ENCODE measurements around the gene ARAP2. TPM values are rescaled to one million over a fixed set of nuclear protein-coding genes. Genes with fewer than 3 reads are reported as not detected.

ARAP2 gene
- total RNA-seq, 1 experiment from 2014 or later, result 12.0 TPM

DNA sequence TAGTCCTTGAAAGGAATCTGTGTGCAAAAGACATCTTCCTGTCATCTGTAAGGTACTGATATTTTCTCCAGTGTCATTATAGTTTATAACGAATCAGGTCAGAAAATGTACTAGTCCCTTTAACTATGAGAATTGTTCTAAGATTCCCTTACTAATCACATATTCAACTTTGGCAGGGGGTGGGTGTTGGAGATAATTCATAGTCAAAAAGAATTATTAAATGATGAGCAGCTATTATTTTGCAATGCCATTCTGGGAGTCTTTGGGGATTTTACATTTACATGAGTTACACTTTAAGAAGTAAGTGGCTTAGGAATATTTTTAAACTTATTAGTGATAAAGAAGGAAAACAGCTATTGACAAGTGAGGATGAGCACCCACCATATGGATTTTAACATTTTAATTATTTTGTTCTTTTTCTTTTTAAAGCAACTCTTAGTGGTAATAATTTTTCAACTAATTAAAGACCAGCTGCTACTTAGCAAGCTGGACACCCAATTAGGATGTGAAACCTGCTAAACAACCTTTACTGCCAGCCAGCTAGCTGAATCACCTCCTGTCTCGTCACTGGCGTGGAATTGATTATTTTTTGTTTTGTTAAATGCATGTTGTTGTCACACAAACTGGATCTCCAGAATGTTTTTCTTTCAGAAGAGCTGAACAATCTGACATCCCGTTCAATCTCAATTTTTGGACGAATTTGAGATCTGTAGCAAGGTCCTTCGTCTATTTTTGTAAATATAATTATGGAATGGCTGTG lies 219.2 kb downstream of the ARAP2 start:
- BruUV-seq (replicated peaks), result no TSS peak
- TF ChIP-seq, protein P1, sequence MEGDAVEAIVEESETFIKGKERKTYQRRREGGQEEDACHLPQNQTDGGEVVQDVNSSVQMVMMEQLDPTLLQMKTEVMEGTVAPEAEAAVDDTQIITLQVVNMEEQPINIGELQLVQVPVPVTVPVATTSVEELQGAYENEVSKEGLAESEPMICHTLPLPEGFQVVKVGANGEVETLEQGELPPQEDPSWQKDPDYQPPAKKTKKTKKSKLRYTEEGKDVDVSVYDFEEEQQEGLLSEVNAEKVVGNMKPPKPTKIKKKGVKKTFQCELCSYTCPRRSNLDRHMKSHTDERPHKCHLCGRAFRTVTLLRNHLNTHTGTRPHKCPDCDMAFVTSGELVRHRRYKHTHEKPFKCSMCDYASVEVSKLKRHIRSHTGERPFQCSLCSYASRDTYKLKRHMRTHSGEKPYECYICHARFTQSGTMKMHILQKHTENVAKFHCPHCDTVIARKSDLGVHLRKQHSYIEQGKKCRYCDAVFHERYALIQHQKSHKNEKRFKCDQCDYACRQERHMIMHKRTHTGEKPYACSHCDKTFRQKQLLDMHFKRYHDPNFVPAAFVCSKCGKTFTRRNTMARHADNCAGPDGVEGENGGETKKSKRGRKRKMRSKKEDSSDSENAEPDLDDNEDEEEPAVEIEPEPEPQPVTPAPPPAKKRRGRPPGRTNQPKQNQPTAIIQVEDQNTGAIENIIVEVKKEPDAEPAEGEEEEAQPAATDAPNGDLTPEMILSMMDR (IDR thresholded peaks at IDR 0.05; ENCODE audit: unreplicated experiment), result no peak
- intact Hi-C loops (cut with micrococcal nuclease), result no loop called here
- no peak overlapping the region for H3K27ac Mint-ChIP-seq (ENCODE audit: low read depth, unreplicated experiment)
- no peak overlapping the region for H3K4me3 Mint-ChIP-seq (ENCODE audit: unreplicated experiment)
- no peaks in the 10 kb centered on the region for H3K9me3 Mint-ChIP-seq (ENCODE audit: unreplicated experiment)
- ChIA-PET POLR2A (interaction anchor here (0.7 to 1.0 kb wide), 2 partner anchors 142 to 162 kb away, joined by 3 to 4 read pairs; no protein-coding TSS in a partner anchor), CTCF (no interaction called here)
- no peaks in the 10 kb centered on the region for H3K27me3 Mint-ChIP-seq (ENCODE audit: insufficient read depth, unreplicated experiment)
- peaks cover 4% of the 10 kb centered on the region for H3K4me1 Mint-ChIP-seq (ENCODE audit: insufficient read depth, unreplicated experiment)
- no peaks in the 10 kb centered on the region for H3K36me3 Mint-ChIP-seq (ENCODE audit: insufficient read depth, unreplicated experiment)
- DNase-seq (ENCODE audit: unreplicated experiment), result no peak

DNA sequence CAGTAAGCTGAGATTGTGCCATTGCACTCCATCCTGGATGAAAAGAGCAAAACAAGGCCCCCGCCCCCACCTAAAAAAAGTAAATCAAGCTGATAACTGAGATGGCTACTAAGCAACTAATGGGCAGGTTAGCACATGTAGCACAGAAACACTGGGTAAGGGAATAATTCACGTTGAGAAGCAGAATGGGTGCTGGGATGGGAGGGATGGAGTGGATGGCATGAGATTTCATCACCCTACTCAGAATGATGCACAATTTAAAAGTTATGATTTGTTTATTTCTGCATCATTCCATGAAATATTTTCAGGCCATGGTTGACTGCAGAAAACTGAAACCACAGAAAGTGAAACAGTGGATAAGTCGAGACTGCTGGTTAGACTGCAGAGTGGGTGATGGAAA lies 224.0 kb downstream of the ARAP2 start:
- Mint-ChIP-seq H3K27me3 (ENCODE audit: insufficient read depth, unreplicated experiment) (no peaks in the 10 kb centered on the region), H3K36me3 (ENCODE audit: insufficient read depth, unreplicated experiment) (no peaks in the 10 kb centered on the region), H3K4me1 (ENCODE audit: insufficient read depth, unreplicated experiment) (no peaks in the 10 kb centered on the region), H3K27ac (ENCODE audit: low read depth, unreplicated experiment) (no peak overlapping the region), H3K9me3 (ENCODE audit: unreplicated experiment) (no peaks in the 10 kb centered on the region), H3K4me3 (ENCODE audit: unreplicated experiment) (no peak overlapping the region)
- POLR2A ChIA-PET, result interaction anchor here (1.0 kb wide), 1 partner anchor 71 kb away, joined by 4 read pairs; no protein-coding TSS in a partner anchor
- no peak for DNase-seq (ENCODE audit: unreplicated experiment)
- BruUV-seq (replicated peaks), result no TSS peak
- intact Hi-C loops (cut with micrococcal nuclease), result no loop called here
- CTCF ChIA-PET, result no interaction called here
- TF ChIP-seq, protein P1 (IDR thresholded peaks at IDR 0.05; ENCODE audit: unreplicated experiment), result no peak

Other genes starting within 250 kb of the ARAP2 start
- gene DTHD1, start 37.1 kb upstream of the ARAP2 start, total RNA-seq (2022), result not detected in 2 replicates

Measured in MCF 10A (cell line).